ENCODE results near the gene BCL10.

- TF ChIP-seq BRD4 (CRISPR knock-in tag; IDR thresholded peaks at IDR 0.05) = no peak
- TF ChIP-seq CTCF (CRISPR knock-in tag; IDR thresholded peaks at IDR 0.05) = no peak
- TF ChIP-seq HOXA7 (CRISPR knock-in tag; IDR thresholded peaks at IDR 0.05) = no peak
- no peak for TF ChIP-seq SUZ12 (IDR thresholded peaks at IDR 0.05; ENCODE audit: low read depth, low read length)
- TF ChIP-seq EP300 (IDR thresholded peaks at IDR 0.05; ENCODE audit: low read depth in 2 of 2, low read length in 2 of 2) = no peak
- TF ChIP-seq EP300 (CRISPR knock-in tag; IDR thresholded peaks at IDR 0.05; ENCODE audit: borderline replicate concordance) = no peak
- no peak for TF ChIP-seq PBX3 (CRISPR knock-in tag; IDR thresholded peaks at IDR 0.05; ENCODE audit: borderline replicate concordance)
- no peak for TF ChIP-seq GABPA (IDR thresholded peaks at IDR 0.05; ENCODE audit: low read depth, low read length)
- no peak for TF ChIP-seq GABPA (CRISPR knock-in tag; IDR thresholded peaks at IDR 0.05; ENCODE audit: low read depth)
- TF ChIP-seq HMGXB3 (CRISPR knock-in tag; IDR thresholded peaks at IDR 0.05; ENCODE audit: borderline replicate concordance) = no peak
- TF ChIP-seq ZSCAN20 (CRISPR knock-in tag; IDR thresholded peaks at IDR 0.05; ENCODE audit: borderline replicate concordance) = no peak
- TF ChIP-seq ZNF672 (CRISPR knock-in tag; IDR thresholded peaks at IDR 0.05) = no peak
Measured at GRCh38 chr1:85319931-85320330, 43.5 kb upstream of the BCL10 start.
